ENCODE measurements around the gene AMZ2. TPM values are rescaled to one million over a fixed set of nuclear protein-coding genes. Genes with fewer than 3 reads are reported as not detected.

The AMZ2 gene
- total RNA-seq, 1 donor: 98.0 TPM

- DNase-seq (ENCODE audit: low read depth): no peak
- TF ChIP-seq CTCF (IDR thresholded peaks at IDR 0.05; ENCODE audit: insufficient read depth, low read depth, low read length): no peak
- H3K4me3 ChIP-seq (ENCODE audit: low read depth, low read length): no peak overlapping the region
Measured at GRCh38 chr17:68297195-68297594, 49.4 kb downstream of the AMZ2 start.

DNA sequence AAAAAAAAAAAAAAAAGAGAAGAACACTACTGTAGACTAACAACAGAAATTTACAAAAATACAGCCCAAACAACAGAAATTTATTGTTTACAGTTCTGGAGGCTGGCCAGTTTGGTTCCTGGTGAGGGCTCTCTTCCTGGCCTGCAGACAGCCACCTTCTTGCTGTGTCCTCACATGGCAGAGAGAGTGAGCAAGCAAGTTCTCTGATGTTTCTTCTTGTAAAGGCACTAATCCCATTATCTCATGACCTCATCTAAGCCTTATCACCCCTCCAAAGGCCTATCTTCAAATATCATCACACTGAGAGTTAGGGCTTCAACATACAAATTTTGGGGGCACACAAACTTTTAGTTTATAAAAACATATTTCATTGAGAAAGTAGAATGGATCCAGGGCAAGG, 50.8 kb downstream of the AMZ2 start:
- H3K4me3 ChIP-seq (ENCODE audit: low read depth, low read length): no peak overlapping the region
- TF ChIP-seq CTCF (IDR thresholded peaks at IDR 0.05; ENCODE audit: insufficient read depth, low read depth, low read length): no peak
- no peak for DNase-seq (ENCODE audit: low read depth)

- TF ChIP-seq CTCF (IDR thresholded peaks at IDR 0.05; ENCODE audit: insufficient read depth, low read depth, low read length): no peak
- no peak for DNase-seq (ENCODE audit: low read depth)
- no peak overlapping the region for H3K4me3 ChIP-seq (ENCODE audit: low read depth, low read length)
Measured at GRCh38 chr17:68299817-68300216, 52.0 kb downstream of the AMZ2 start.

DNA sequence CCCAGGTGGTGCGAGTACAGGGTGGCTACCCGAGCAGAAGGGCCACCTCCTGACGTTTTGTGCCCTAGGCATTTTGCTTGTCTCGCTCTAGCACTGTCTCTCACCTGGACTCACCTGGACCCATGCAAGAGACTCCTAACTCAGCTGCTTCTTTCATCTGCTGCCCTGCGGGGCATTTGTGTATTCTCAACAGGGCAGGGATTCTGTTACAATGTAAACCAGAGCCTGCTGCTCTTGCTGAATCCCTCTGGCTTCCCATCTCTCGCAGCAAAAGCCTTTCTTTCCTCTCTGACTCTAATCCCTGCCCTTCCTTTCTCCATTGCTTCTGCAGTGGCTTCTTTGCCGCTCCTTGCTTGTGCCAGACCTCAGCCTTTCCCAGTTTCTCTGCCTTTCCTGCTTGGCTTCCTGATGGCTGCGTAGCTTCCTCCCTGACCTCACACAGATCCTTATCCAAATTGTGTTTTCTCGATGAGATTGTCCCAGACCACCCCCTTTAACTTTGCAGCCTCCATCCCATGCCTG, 53.7 kb downstream of the AMZ2 start:
- no peak for DNase-seq (ENCODE audit: low read depth)
- no peak for TF ChIP-seq CTCF (IDR thresholded peaks at IDR 0.05; ENCODE audit: insufficient read depth, low read depth, low read length)
- H3K4me3 ChIP-seq (ENCODE audit: low read depth, low read length): no peak overlapping the region

DNA sequence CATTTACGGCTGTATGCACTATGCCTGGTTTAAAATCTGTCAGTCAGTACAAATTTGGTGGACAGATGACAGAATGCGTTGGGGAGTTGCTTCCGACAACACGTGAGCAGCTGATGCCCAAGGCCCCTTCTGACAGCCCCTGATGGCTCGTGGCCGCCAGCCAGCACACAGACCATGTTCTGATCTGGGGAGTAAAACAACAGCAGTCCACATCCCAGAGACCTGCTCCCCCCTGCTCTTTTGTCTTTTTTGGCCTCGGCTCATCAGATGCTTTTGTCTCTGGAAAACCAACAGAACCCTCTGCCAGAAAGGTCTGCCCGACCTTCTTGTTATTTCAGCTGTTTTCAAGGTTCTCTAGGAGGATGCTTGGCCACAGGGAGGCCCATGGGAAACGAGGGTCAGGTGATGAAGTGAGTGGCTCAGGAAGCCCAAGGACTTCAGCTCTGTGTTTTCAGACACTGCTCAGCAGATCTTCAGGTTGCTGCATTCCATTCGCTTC, 54.3 kb downstream of the AMZ2 start:
- no peak for DNase-seq (ENCODE audit: low read depth)
- H3K4me3 ChIP-seq (ENCODE audit: low read depth, low read length): no peak overlapping the region
- no peak for TF ChIP-seq CTCF (IDR thresholded peaks at IDR 0.05; ENCODE audit: insufficient read depth, low read depth, low read length)

- DNase-seq (ENCODE audit: low read depth): no peak
- no peak overlapping the region for H3K4me3 ChIP-seq (ENCODE audit: low read depth, low read length)
- no peak for TF ChIP-seq CTCF (IDR thresholded peaks at IDR 0.05; ENCODE audit: insufficient read depth, low read depth, low read length)
Measured at GRCh38 chr17:68302666-68303065, 54.8 kb downstream of the AMZ2 start.

DNA sequence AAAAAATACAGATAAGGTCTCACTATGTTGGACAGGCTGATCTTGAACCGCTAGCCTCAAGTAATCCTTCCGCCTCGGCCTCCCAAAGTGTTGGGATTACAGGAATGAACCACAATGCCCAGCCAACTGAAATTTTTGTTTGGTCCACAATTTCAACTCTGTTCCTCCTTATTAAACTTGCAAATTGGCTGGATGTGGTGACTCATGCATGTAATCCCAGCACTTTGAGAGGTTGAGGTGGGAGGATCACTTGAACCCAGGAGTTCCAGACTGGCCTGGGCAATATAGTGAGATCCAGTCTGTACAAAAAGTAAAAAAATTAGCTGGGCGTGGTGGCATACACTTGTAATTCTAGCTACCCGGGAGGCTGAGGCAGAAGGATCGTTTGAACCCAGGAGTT, 56.9 kb downstream of the AMZ2 start:
- TF ChIP-seq CTCF (IDR thresholded peaks at IDR 0.05; ENCODE audit: insufficient read depth, low read depth, low read length): no peak
- no peak overlapping the region for H3K4me3 ChIP-seq (ENCODE audit: low read depth, low read length)
- no peak for DNase-seq (ENCODE audit: low read depth)

Measured in fibroblast of villous mesenchyme (primary cell).